Vagina (tissue), 2 donors: ENCODE measurements around the gene LRRN2.

Source experiments
- POLR2A ChIP-seq, 2 donors: fragments of 450-650 bp; IDR thresholded peaks; one replicate each; pipeline ENCODE4 v1.6.1; 2017; ENCODE audit warnings: antibody characterized with exemption in 2 of 2, mild to moderate bottlenecking in 2 of 2, moderate library complexity in 2 of 2
- POLR2AphosphoS5 ChIP-seq, 2 donors: sonication (generic); formaldehyde crosslinking; IDR thresholded peaks; one replicate each; pipeline ENCODE4 v1.9.0; 2017; ENCODE audit warnings: antibody characterized with exemption in 2 of 2, mild to moderate bottlenecking in 2 of 2, low read depth in 1 of 2; ENCODE audit not compliant: insufficient read depth in 1 of 2

GRCh38 chr1:204676043-204676442, 9.5 kb downstream of the LRRN2 start:
- TF ChIP-seq POLR2AphosphoS5 (IDR thresholded peaks at IDR 0.05; ENCODE audit: insufficient read depth in 1 of 2, low read depth in 1 of 2): no peak
- no peak for TF ChIP-seq POLR2A (IDR thresholded peaks at IDR 0.05)
